ENCODE measurements around the gene LRRC47.

Gene LRRC47

DNA sequence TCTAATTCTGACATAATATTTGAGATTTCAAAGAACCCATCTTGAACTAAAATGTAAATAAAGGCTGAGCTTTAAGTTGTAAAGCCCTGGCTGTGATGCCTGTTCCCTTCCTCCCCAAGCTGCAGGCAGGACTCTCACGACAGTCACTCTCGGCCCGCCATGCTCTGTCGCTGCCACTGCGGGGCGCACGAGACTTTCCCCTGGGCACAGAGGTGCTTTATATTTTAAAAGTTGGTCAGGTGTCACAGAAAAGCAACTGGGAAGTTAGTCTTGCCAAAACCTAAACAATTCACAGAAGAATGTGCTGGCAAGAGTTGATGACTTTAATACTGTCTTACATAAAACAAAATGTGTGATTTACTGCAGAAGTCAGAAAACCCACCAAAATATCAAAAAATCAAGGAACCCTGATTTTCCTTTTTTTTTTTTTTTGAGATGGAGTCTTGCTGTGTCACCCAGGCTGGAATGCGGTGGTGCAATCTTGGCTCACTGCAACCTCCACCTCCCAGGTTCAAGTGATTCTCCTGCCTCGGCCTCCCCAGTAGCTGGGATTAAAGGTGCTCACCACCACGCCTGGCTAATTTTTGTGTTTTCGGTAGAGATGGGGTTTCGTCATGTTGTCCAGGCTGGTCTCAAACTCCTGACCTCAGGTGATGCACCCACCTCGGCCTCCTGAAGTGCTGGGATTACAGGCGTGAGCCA lies 10.7 kb downstream of the LRRC47 start:
- DNase-seq (ENCODE audit: low spot score) = no peak

DNA sequence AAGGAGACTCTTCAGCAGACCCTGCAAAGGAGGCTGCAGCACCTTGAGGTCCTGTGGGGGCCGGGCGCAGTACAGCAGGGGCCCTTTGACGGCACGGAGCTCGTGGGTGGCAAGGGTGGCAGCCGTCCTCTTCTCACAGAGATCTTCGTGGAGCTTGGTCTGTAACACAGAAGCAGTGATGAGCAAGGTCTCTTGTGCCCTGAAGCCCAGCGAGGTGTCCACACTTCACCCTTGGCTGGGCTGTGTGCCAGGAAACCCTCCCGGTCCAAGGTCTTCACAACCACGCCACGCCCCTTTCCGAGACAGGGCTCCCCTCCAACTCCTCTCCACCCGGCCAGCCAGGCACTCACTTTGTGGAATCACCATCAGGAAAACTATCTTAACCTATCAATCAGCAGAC lies 11.3 kb downstream of the LRRC47 start:
- no peak for DNase-seq (ENCODE audit: low spot score)

DNA sequence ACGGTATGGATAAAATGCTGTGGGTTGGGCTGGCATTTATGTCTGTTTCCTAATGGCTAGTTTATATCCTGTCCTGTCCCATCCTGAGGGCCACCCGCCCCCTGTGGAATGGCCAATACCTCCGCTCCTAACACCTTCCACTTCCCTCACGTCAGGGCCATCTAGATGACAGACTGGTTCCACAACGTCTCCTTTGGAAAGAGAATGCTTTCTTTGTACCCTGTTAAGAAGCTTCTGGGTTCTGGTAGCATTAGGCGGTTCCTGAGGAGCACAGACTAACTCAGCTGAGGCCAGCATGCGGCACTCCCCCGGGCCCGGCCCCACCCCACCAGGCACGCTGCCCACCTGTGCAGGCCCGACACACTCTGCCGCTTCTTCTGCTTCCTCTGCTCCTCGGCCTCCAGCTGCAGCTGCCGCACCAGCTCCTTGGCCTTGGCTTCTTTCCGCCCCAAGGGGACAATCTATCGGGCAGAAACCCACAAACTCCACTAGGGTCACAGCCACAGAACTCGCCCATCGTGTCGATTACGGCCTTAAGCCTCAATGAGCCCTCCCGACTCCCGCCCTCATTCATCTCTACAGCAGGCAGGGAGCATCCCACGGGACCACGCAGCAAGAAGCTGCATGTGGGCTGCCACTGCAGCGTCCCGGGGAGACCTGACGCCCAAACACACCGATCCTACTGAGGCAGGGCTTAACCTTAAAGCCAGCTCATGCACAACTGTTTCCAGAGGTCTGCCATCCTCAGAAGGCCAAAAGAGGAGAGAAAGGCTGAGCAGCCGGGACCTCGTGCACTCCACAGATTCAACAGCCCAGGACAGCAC lies 12.4 kb downstream of the LRRC47 start:
- no peak for DNase-seq (ENCODE audit: low spot score)

DNA sequence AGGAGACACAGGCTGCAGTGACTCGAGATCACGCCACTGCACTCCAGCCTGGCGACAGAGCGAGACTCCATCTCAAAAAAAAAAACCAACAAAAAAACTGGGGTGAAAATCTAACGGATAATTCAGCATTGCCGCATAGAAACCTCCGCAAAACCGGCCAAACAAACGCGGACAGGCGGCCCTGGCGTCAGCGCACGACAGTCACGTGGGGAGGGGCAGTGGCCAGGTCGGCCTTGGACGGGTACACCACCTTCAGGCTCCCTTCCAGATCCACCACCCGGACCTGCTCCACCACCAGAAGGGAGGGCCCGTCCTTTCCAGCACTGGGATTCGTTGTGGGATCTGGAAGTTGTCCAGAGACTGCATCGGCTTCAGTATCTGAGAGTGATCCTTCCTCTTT lies 15.4 kb downstream of the LRRC47 start:
- DNase-seq (ENCODE audit: low spot score) = no peak

DNA sequence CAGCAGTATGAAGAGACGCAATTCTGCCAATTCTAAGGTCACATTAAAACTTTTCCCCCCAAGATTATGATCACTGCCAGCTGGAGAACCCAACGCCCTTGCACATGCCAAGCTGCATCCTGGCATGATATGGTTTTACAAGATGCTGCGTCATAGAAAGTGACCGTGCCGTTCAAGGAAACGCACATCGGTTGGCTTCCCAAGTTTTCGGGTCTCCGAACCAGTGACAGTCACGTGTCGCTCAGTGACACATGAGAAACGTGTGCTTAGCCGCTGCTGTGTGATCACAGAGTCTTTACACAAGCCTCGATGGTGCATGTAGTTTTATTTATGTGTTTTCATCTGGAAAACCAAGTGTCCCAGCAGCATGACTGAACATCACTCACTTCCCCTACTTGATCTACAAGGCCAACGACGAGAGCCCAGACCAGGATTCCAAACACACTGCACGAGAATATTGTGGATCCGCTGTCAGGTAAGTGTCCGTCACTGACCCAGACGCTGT lies 16.3 kb downstream of the LRRC47 start:
- no peak for DNase-seq (ENCODE audit: low spot score)

DNA sequence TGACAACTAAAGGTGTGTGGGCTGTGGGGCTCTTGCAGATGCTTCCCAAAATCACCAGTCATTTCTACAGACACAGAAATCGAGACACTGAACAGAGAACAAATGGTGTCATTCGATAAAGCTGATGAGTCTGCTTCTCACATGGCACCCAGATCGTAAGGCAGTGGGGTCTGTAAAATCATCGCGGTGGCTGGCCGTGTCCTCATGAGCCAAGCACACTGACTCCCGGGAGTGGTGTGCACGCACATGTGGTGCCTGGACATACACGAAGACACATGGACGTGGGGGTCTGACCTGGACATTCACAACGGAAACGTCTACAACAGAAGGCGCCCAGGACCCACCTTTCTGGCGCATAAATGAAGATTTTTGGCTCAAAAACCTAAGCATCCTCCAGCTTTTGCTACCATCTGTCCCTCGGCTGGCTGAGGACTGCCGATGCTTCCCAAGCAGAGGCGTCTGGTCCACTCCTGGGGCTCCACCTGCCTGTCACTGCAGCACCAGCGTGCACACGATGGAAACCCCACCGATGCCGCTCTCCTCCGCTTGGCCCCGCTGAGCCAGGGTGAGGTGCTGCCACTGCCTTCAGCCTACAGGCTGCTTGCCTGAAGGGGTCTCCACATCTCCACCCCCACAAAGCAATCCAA lies 16.9 kb downstream of the LRRC47 start:
- no peak for DNase-seq (ENCODE audit: low spot score)

DNA sequence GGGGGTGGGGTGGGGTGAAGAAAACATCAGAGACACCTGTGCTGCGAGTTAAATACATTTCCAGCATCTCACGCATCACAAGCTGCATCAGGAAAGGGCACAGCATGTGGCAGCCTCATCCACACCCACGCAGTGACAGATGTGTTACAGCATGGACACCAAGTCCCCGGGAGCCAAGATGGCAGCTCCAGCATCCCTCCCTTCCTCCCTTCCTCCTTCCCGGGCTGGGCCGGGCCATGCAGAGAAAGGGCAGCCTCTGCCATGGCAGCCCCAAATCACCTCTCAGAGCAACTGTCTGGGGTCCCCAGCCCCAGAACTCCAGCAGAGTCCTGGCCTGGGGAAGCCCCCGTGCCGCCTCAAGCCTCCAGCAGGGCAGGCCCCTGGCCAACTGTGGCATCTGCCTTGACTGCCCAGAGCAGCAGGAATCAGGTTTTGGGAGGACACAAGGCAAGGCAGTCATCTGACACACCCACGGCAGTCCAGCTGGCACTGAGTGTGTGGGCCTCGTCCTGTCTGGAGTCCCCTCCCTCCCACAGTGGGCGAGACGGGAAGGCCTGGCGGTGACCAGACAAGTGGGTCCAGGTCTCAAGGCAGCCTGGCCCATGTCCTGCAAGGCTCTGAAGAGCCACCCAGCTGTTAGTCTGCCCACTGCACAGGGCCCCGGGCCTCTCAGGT lies 17.6 kb downstream of the LRRC47 start:
- DNase-seq (ENCODE audit: low spot score) = no peak

DNA sequence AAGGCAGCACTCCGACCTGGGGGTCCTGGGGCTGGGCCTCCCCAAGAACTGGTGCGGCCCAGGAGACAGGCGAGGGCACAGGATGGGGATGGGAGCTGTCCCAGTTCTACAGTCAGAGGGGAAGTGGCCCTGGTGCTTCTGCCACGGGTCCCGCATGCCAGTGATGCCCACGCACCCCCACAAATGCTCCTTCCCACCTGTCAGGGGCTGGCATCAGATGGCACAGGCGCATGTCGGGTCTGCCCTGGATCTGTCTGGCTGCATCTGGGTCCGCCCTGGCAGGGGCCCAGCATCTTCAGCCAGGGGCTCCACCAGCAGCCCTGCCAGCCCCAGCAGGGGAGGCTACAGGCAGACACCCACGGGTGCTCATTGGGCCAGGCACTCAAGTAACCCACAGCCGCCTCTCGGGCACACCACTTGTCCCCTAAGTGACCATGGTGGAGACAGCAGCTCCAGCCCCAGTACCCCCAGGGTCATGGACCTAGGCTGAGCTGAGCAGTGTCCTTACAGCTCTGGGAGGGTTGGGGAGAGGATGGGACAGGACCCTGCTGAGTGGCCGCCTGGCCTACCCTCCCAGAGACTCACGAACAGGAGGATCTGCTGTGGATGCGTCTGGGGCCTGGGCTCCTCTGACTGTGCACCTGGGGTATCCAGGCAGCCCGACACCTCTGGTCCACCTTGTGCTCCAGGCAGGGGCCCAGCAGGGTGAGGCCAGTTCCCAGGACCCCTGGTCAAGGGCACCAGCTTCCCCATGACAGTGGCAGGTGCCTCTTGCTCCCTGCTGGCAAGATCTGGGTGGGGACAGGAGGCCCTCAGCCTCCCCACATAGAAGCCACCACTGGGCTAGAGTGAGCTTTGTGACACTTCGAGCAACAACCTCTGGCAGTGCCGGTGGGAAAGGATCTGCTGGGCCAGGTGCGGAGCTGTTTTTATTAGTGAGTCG lies 18.4 kb downstream of the LRRC47 start:
- no peak for DNase-seq (ENCODE audit: low spot score)

DNA sequence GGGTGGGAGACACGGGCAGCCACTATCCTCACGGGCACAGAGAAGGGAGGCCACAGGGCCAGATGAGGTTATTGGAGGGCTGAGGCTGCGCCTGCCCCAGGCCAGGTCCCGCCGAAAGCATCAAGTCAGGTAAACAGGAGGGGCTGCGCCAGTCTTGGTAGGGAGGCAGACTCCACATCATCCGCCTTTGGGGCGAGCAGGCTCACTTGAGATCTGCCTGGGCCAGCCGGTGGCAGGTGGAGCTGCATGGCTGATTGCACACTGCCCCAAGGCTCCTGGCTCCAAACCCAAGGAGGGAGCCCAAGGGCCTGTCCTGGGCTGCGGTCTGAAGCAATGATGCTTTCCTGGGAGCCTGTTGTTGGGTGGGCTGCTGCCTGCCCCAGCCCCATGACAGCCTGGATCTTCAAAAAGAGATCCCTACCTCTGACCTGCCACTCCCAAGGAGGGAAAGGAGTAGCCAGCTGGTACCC lies 19.2 kb downstream of the LRRC47 start:
- DNase-seq (ENCODE audit: low spot score) = no peak

DNA sequence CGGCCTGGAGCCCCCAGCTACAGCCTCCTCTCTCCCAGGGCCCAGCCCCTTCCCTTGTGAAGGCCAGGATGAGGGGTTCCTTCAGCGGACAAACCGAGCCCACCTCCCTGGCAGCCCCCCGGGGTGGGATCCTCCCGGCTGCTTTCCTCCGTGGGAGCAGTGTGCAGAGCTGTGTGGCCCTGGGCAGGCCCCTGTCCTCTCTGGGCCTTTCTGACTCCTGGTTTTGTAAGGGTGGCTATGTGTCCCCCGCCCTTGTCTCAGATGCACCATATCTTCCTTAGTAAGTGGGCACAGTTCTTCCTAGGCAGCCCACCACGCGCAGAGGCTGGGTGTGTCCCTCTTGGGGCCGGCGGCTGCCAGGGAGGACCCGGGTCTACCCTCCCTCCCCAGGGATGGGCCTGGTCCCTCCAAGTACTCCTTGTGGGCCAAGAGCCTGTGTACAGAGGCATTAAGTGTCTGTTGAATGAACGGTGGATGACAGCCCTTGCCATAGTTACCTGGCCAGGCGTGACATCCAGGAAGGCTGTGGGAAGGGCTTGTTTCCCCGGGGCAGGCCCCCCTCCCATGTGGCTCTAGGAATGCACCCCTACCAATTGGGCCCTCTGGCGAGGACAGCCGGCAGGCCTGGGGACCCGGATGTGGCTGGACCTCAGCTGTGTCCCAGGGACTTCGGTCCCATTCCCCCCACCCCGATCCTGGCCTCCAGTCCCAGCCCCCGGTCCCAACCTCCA lies 19.9 kb downstream of the LRRC47 start:
- DNase-seq (ENCODE audit: low spot score) = no peak

DNA sequence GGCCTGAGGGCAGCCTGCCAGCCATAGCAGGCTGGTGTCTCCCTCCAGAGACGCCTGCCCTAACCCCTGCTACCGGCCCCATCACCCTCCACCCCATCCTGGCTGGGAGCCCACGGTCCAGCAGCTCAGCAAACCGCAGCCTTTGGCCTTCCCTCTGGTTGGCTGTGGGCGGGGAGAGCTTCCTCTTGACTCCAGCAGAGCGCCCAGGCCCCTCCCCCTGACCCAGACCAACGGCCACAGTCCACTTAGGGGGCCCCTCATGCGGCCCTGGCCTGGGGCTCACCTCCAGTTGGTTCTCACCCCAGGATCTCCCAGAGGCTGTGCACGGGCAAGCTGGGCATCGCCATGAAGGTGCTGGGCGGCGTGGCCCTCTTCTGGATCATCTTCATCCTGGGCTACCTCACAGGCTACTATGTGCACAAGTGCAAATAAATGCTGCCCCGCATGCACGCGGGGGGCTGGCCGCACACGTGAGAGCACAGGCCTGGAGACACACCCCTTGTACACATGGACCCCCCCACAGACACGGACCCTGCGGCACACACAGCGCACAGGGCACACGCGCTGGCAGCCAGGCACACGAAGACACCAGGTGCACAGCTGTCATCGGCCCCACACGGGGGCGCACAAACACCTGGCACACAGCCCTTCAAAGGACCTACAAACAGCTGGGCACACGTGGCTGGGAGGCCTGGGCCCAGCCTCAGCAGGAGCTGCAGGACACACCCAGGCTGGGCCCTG lies 20.6 kb downstream of the LRRC47 start:
- DNase-seq (ENCODE audit: low spot score) = peak; percentile 88

DNA sequence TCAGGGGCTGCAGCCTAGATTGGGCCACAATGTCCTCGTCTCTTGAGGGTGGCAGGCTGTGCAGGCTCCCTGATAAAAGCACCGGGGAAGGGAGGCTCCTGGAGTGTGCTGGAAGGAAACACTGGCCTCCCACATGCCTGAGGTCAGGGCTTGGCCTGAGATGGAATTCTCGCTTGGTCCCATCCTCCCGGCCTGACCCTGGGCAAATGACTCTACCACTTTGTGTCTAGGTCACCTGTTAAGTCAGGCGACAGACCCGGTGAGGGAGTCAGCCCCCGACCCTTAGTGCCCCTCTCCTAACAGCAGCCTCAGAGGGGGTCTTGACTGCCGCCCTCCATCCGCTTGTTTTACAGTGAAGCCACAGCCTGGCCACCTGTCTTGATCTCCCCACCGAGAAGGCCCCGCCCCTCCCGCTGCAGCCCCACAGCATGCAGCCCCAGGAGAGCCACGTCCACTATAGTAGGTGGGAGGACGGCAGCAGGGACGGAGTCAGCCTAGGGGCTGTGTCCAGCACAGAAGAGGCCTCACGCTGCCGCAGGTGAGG lies 21.3 kb downstream of the LRRC47 start:
- DNase-seq (ENCODE audit: low spot score) = peak; percentile 78

DNA sequence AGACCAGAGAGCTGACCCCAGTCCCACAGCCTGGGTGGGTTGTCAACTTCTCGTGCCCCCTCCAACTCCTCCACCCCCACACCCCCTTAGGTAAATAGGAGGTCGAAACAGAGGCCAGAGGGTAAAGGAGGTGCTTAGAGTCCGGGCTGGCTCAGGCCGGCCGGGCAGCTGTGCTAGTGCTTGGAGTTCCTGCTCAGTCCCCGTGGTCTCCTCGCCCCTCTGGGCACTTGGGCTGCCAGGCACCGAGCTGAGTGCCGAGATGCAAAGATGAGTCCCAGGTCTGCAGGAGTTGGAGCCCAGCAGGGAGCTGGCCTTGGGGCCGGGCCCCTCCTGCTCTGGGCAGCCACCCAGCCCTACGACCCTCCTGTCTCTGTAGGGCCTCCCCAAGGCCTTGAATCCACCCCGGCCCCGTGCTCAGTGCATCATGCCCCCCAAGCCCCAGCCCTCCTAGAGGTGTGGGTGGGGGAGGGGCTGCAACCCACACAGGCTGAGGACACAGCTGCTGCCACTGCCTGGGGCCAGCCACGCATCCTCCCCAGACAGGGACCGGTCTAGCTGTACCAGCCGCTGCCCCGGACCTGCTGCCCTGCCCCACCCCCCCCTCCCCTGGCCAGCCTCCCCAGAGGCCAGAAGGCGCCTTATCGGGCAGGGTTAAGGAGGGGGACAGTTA lies 21.9 kb downstream of the LRRC47 start:
- DNase-seq (ENCODE audit: low spot score) = peak; percentile 46

DNA sequence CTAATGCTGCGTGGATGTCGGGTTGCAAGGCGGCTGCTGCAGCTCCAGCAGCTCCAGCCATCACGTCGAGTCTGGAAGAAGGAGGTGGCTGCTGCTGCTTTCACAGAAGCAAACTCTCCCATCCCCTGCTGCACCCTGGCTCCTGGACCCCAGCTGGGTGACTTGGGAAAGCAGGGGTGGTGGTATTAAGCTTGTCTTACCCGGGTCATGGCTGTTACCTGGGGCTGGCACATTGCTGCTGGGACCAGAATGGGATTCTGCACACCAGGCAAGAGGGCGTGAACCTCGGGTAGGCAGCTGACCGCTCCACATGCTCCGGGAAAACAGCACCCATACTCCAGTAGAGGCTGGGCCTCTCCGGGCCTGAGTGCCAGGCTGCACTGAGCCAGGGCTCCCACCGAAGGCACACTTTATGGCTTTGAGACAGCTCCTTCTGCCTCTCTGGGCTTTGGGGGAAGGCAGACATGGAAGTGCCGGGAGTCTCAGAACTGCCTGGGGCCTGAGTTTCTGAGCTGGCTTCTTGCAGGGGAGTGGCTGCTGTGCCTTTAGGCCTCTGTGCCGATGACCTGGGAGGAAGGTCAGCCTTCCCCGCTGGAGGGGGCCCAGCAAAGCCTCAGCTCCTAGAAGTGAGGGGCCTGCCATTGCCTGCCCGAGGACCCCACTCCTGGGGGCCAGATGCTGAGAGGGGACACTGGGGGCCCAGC lies 22.6 kb downstream of the LRRC47 start:
- DNase-seq (ENCODE audit: low spot score) = peak; percentile 51

DNA sequence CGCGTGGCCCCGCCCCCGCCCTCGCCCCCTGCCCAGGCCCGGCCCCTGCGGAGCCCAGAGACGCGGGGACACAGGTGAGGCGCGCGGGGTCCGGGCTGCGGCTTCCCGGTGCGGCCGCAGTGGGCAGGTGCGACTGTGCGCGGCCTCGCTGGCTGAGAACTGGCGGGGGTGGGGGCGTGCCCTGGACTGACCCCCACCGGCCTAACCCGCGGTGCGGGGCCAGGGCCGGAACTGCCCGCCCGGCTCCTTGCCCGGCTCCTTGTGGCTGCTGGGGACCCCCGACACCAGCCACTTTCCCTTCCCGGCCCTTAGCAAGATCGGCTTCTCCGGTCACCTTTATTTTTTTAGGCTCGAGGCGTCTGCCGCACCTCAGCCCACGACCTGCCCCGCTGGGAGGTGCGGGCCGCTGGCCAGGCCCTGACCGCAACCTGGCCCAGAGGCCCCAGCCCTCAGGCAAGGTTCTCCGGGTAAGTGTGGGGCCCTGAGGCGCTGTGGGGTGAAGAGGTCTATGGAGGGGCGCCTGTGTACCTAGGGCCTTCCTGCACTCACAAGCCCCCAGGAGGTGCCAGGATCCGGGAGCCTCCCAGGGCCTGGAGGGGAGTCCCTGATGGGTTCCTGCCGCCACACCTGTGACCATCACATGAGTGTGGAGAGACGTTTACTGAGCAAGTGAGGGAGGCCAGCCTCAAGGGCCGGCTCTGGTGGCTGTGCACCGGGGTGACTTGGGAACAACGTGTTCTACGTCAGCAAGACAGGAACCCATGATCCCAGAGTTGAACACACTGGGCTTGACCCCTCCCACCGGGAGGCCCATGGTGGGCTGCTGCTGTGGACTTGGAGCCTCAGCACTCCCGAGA lies 23.4 kb downstream of the LRRC47 start, which contains the start of gene SMIM1:
Gene SMIM1 (plus strand): TSS at position 35 of the 857 bp plus-strand sequence. CDS start 2,625 bp downstream, outside the sequence.
- DNase-seq (ENCODE audit: low spot score) = peak; percentile 51

DNA sequence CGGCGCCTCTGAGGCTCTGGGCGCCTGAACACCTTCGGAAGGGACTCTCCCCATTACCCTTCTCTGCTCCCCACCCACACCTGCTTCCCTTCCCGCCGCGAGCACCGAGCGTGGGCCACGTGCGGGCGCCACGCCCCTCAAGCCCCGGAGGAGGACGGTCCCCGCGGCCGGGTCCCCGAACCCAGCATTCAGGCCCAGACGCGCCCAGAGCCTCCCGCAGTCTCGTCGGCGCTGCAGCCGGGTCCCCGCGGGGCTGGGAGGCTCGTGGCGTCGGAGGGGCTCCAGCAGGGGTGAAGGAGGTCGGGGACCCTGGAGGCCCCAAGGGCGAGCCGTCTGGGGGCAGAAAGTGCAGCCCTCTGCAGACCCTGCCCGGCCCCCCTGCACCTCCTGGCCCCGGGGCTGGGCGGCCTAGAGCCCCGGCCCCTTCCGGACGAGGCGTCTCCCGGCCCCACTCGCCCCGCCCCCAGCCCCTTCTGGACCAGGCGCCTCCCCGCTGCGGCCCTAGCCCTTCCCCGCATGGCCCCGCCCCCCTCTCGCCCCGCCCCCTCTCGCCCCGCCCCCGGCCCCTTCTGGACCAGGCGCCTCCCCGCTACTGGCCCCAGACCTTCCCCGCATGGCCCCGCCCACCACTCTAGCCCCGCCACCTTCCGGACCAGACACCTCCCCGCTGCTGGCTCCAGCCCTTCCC lies 24.1 kb downstream of the LRRC47 start:
- peak; percentile 88 for DNase-seq (ENCODE audit: low spot score)

Data from hematopoietic multipotent progenitor cell treated with erythropoietin and hydrocortisone succinate and interleukin-3 and kit ligand, for 17 days (in vitro differentiated cells).